Calu3 (cell line): ENCODE data around the gene STMND1. TPM values are rescaled to one million over a fixed set of nuclear protein-coding genes. Genes with fewer than 3 reads are reported as not detected.

Source experiments
- BruUV-seq: library from RNA; stranded (reverse); fragments of 400-500 nt; replicated peaks from 2 replicates; lab custom pipeline; 2021; lab: Mats Ljungman, UMichigan
- CTCF ChIA-PET: fragments of 300-600 bp; sonication (Branson Sonifier 250); formaldehyde crosslinking; loops from one replicate; lab custom pipeline; 2022; ENCODE audit warnings: antibody characterized with exemption; lab: Charles Lee
- DNase-seq: peaks from one replicate; pipeline ENCODE4 v3.0.0; 2022
- H3K27ac Mint-ChIP-seq: one replicate; pipeline ENCODE4 v1.8.0; 2022; ENCODE audit warnings: mixed read lengths; ENCODE audit not compliant: unreplicated experiment
- H3K27me3 Mint-ChIP-seq: one replicate; pipeline ENCODE4 v1.8.0; 2022; ENCODE audit warnings: mixed read lengths; ENCODE audit not compliant: unreplicated experiment
- H3K36me3 Mint-ChIP-seq: one replicate; pipeline ENCODE4 v1.8.0; 2022; ENCODE audit warnings: mild to moderate bottlenecking, moderate library complexity, mixed read lengths; ENCODE audit not compliant: insufficient read depth, unreplicated experiment
- H3K4me1 Mint-ChIP-seq: one replicate; pipeline ENCODE4 v1.8.0; 2022; ENCODE audit warnings: mild to moderate bottlenecking, low read depth, mixed read lengths; ENCODE audit not compliant: unreplicated experiment
- H3K4me3 Mint-ChIP-seq: one replicate; pipeline ENCODE4 v1.8.0; 2022; ENCODE audit warnings: mild to moderate bottlenecking, low read depth, moderate library complexity, mixed read lengths; ENCODE audit not compliant: unreplicated experiment
- H3K9me3 Mint-ChIP-seq: one replicate; pipeline ENCODE4 v1.8.0; 2022; ENCODE audit warnings: low read depth, mixed read lengths; ENCODE audit not compliant: unreplicated experiment
- intact Hi-C: fragments of 100-400 bp; cut with micrococcal nuclease; formaldehyde crosslinking; loops from one replicate; pipeline ENCODE4 v1.10.0; 2022; ENCODE audit not compliant: unreplicated experiment
- total RNA-seq: library from RNA; stranded (reverse); gene quantifications from 2 replicates; pipeline ENCODE4 v1.2.3, GENCODE V29; 2022
- TF ChIP-seq, protein P1 (sequence below): fragments of 200-600 bp; IDR thresholded peaks from one replicate; pipeline ENCODE4 v1.8.0; 2022; ENCODE audit warnings: antibody characterized with exemption; ENCODE audit not compliant: unreplicated experiment

The STMND1 gene
- total RNA-seq, 1 experiment from 2014 or later = 0.68 TPM

DNA sequence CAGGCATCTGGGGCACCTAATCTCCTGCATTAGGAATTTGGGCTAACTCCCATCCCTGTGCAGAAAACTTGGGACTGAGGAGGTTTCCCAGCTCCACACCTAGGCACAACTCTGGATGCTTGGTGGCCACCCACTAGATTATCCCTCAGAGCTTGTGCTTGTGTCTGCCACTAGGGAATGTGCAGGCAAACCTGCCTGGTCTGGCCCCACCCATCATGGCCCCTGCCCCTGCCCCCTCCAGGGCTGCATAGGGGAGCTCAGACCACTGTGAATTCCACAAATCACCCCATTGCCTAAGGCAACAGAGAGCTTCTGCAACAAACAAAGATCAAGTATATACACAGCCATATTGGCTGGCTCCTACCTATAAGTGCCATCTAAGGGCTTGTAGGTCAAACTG, 31.1 kb downstream of the STMND1 start:
- TF ChIP-seq, protein P1, sequence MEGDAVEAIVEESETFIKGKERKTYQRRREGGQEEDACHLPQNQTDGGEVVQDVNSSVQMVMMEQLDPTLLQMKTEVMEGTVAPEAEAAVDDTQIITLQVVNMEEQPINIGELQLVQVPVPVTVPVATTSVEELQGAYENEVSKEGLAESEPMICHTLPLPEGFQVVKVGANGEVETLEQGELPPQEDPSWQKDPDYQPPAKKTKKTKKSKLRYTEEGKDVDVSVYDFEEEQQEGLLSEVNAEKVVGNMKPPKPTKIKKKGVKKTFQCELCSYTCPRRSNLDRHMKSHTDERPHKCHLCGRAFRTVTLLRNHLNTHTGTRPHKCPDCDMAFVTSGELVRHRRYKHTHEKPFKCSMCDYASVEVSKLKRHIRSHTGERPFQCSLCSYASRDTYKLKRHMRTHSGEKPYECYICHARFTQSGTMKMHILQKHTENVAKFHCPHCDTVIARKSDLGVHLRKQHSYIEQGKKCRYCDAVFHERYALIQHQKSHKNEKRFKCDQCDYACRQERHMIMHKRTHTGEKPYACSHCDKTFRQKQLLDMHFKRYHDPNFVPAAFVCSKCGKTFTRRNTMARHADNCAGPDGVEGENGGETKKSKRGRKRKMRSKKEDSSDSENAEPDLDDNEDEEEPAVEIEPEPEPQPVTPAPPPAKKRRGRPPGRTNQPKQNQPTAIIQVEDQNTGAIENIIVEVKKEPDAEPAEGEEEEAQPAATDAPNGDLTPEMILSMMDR = no peak
- CTCF ChIA-PET = interaction anchor here (0.6 kb wide), 1 partner anchor 428 kb away, joined by 4 read pairs; no protein-coding TSS in a partner anchor
- Mint-ChIP-seq H3K9me3 (no peaks in the 10 kb centered on the region), H3K36me3 (no peaks in the 10 kb centered on the region), H3K27me3 (no peaks in the 10 kb centered on the region), H3K4me3 (no peak overlapping the region), H3K4me1 (no peaks in the 10 kb centered on the region), H3K27ac (no peak overlapping the region)
- no TSS peak for BruUV-seq
- intact Hi-C loops = no loop called here
- no peak for DNase-seq

DNA sequence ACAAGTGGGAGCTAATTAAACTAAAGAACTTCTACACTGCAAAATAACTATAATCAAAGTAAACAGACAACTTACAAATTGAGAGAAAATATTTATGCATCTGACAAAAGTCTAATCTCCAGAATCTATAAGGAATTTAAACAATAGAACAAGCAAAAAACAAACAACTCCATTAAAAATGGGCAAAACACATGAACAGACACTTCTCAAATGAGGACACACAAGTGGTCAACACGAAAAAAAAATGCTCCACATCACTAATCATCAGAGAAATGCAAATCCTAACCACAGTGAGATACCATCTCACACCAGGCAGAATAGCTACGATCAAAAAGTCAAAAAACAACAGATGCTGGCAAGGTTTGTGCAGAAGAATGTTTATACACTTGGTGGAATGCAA, 36.2 kb downstream of the STMND1 start:
- TF ChIP-seq, protein P1 = no peak
- BruUV-seq = no TSS peak
- no peaks in the 10 kb centered on the region for H3K36me3 Mint-ChIP-seq
- no peaks in the 10 kb centered on the region for H3K4me1 Mint-ChIP-seq
- no peaks in the 10 kb centered on the region for H3K27me3 Mint-ChIP-seq
- DNase-seq = no peak
- H3K27ac Mint-ChIP-seq = no peak overlapping the region
- CTCF ChIA-PET = no interaction called here
- intact Hi-C loops = no loop called here
- no peaks in the 10 kb centered on the region for H3K9me3 Mint-ChIP-seq
- H3K4me3 Mint-ChIP-seq = no peak overlapping the region

DNA sequence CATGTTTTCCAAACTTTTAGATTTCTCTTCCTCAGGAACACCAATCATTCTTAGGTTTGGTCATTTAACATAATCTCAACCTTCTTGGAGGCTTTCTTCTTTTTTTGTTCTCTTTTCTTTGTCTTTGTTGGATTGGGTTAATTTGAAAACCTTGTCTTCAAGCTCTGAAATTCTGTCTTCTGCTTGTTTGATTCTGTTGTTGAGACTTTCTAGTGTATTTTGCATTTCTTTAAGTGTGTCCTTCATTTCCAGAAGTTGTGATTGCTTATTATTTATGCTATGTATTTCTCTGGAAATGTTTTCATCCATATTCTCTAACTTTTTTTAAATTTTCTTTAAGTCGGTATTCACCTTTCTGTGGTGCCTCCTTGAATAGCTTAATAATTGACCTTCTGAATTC, 42.2 kb downstream of the STMND1 start:
- Mint-ChIP-seq H3K36me3 (no peaks in the 10 kb centered on the region), H3K4me1 (no peaks in the 10 kb centered on the region), H3K9me3 (no peaks in the 10 kb centered on the region), H3K27ac (no peak overlapping the region), H3K27me3 (no peaks in the 10 kb centered on the region), H3K4me3 (no peak overlapping the region)
- intact Hi-C loops = no loop called here
- DNase-seq = no peak
- CTCF ChIA-PET = no interaction called here
- BruUV-seq = no TSS peak
- TF ChIP-seq, protein P1 = no peak

DNA sequence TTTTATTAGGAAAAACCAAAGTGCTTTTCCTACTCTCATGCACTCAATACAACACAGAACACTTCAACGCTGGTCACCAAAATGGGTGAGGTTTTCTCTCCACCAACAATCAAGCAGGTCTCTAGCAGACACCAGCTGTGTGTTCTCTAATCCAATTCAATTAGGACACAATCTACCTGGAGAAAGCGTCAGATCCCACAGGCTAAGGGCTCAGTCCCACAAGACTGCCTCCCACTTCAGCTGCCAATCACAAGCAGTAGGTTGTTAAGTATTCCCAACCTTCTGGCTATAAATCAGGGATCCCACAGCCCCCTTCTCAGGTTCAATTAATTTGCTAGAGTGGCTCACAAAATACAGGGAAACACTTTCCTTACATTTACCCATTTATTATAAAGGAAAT, 47.7 kb downstream of the STMND1 start:
- Mint-ChIP-seq H3K27ac (no peak overlapping the region), H3K4me1 (no peaks in the 10 kb centered on the region), H3K4me3 (no peak overlapping the region), H3K36me3 (no peaks in the 10 kb centered on the region), H3K27me3 (no peaks in the 10 kb centered on the region), H3K9me3 (peaks cover 2% of the 10 kb centered on the region)
- TF ChIP-seq, protein P1 = no peak
- no peak for DNase-seq
- CTCF ChIA-PET = no interaction called here
- no TSS peak for BruUV-seq
- intact Hi-C loops = no loop called here
